Erythroblast (primary cell): Measurements from ENCODE around the gene ACVR1.

ENCODE experiments used
- GATA1 ChIP-seq: IDR thresholded peaks from 2 replicates; pipeline ENCODE4 v1.6.1; 2011; ENCODE audit warnings: low read depth, mild to moderate bottlenecking, control low read depth, low read length, moderate library complexity
- POLR2A ChIP-seq: IDR thresholded peaks from 2 replicates; pipeline ENCODE4 v1.6.1; 2011; ENCODE audit warnings: mild to moderate bottlenecking, low read length

- TF ChIP-seq POLR2A (no peak), GATA1 (no peak)
Measured at GRCh38 chr2:157822993-157823392, 53.1 kb downstream of the ACVR1 start.
